Stimulated activated effector memory CD8-positive, alpha-beta T cell treated with anti-CD3 and anti-CD28 coated beads, Interleukin-12 subunit alpha, Interleukin-12 subunit beta, amount 100 ng/mL, for 72 hours (primary cell): ENCODE data around the gene ABHD5.

ENCODE experiments used
- ATAC-seq: fragments of 150-1000 bp; cut with Tn5 transposase; 2 replicates; pipeline ENCODE4 v1.10.0; 2021
- DNase-seq, 2 donors: peaks; one replicate each; pipeline ENCODE4 v3.0.0; 2021 to 2022; ENCODE audit warnings: low spot score in 2 of 2
- H3K27ac Mint-ChIP-seq: one replicate; pipeline ENCODE4 v1.8.0; 2022; ENCODE audit warnings: mild to moderate bottlenecking, mixed read lengths
- H3K36me3 Mint-ChIP-seq: one replicate; pipeline ENCODE4 v1.8.0; 2022; ENCODE audit warnings: mild to moderate bottlenecking, mixed read lengths
- H3K4me1 Mint-ChIP-seq: one replicate; pipeline ENCODE4 v1.8.0; 2022; ENCODE audit warnings: mixed read lengths
- H3K4me3 Mint-ChIP-seq: one replicate; pipeline ENCODE4 v1.8.0; 2022; ENCODE audit warnings: mild to moderate bottlenecking, mixed read lengths
- H3K9me3 Mint-ChIP-seq: one replicate; pipeline ENCODE4 v1.8.0; 2022; ENCODE audit warnings: mixed read lengths

The ABHD5 gene

DNA sequence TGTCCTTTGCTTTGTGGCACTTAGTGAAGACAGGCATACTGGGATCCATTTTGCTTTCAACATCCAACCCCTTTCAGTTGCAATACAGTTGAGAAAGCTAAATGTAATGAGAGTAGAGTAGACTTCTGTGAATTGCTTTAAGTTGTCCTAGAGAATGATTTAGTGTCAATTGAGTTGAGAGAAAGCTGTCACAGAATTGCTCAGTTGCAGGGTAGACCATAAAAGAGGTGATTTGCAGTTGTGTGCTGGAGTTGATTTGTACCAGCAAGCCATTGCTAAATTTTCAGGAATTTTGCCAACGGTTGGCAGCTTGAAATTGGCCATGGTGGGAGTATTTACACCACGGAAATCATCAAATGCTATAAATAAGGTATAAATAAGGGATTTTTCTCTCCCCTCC is 2.2 kb downstream of the ABHD5 start:
- no peaks in the 10 kb centered on the region for H3K9me3 Mint-ChIP-seq
- peaks cover 15% of the 10 kb centered on the region for H3K36me3 Mint-ChIP-seq
- ATAC-seq (no peak), DNase-seq (no peak)
- H3K27ac Mint-ChIP-seq = no peak overlapping the region
- no peak overlapping the region for H3K4me3 Mint-ChIP-seq
- H3K4me1 Mint-ChIP-seq = peaks cover 26% of the 10 kb centered on the region

DNA sequence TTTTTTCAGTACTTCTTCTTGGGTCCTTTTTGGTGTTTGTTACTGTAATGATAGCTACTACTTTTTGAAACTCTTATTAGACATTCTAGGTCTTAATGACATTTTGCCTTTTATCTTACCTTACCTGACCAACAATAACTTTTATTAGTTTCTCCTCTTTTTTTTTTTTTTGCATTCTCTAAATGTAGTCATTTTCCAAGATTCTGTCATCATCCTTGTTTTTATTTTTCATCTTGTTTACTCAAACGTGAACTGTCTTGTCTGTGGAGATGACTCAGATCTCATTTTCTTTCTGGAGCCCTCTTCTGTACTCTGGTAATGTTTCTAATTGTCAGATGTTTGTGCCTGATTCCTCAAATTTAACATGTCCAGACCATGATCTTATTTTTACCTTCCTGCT is 2.9 kb downstream of the ABHD5 start:
- Mint-ChIP-seq H3K36me3 (peaks cover 15% of the 10 kb centered on the region), H3K27ac (peak overlapping the region; percentile 63), H3K4me3 (no peak overlapping the region), H3K9me3 (no peaks in the 10 kb centered on the region), H3K4me1 (peaks cover 26% of the 10 kb centered on the region)
- DNase-seq (no peak), ATAC-seq (no peak)

DNA sequence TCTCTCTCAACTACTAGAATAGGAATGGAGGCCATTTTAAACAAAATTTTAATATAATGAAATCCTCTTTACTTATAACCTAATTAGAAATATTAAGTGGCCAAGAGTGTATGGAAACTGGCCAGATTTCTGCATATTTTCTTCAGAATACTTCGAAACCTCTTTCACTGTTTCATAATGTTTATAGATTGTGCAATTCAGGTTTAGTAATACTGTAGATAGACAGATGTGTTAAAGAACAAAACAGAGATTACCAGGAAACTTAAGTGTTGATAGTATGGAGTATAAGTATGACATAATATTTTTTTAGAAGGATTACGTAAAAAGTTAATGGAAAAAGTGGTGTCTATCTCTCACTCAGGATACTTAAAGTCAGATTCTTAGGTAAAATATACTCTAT is 4.7 kb downstream of the ABHD5 start:
- Mint-ChIP-seq H3K36me3 (peaks cover 12% of the 10 kb centered on the region), H3K27ac (no peak overlapping the region), H3K4me1 (peaks cover 30% of the 10 kb centered on the region), H3K9me3 (no peaks in the 10 kb centered on the region), H3K4me3 (no peak overlapping the region)
- ATAC-seq (no peak), DNase-seq (no peak)

DNA sequence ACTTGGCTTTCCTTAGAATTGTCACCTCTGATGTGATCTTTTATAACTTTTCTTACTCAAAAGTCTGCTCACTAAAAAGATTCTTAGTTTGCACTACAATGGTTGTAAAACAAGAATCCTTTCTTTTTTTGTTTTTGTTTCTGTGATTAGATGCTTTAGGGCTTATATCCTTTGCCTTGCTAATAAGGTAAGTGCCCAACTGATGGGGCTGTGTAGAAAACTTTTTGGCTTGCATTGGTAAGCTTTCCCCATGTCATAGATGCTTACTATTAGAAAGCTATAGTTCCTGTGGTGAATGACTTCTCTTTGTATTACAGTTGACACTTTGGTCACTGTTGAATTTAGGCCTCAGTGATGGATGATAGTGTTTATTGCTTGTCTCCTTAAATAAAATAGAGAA is 5.1 kb downstream of the ABHD5 start:
- Mint-ChIP-seq H3K36me3 (peaks cover 7% of the 10 kb centered on the region), H3K27ac (peak overlapping the region; percentile 21)

DNA sequence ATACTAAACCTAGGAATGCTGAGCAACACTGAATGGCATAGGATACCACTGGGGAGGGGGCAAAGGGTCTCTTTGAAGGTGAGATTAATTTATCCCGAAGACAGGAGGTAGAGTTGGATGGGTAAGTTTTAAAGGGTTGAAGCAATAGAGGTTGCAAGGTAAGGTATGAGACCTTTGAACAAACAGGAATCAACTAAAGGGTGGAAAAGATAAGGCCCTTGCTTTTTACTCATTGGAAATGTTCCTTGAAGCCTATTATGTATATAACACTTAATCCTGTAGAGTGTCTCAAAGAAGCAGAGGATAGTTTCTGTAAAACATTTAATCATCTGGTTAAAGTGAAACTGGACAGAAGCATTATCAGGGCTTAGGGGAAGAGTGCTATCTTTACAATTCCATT is 5.7 kb downstream of the ABHD5 start:
- peaks cover 5% of the 10 kb centered on the region for H3K36me3 Mint-ChIP-seq
- no peak overlapping the region for H3K4me3 Mint-ChIP-seq
- ATAC-seq = no peak
- no peaks in the 10 kb centered on the region for H3K9me3 Mint-ChIP-seq
- peaks cover 29% of the 10 kb centered on the region for H3K4me1 Mint-ChIP-seq
- peak overlapping the region; percentile 21 for H3K27ac Mint-ChIP-seq
- no peak for DNase-seq

More for the DNA sequence above, 5.1 kb downstream of the ABHD5 start:
- ATAC-seq = no peak
- H3K4me3 Mint-ChIP-seq = no peak overlapping the region
- no peaks in the 10 kb centered on the region for H3K9me3 Mint-ChIP-seq
- DNase-seq = no peak
- H3K4me1 Mint-ChIP-seq = peaks cover 30% of the 10 kb centered on the region

DNA sequence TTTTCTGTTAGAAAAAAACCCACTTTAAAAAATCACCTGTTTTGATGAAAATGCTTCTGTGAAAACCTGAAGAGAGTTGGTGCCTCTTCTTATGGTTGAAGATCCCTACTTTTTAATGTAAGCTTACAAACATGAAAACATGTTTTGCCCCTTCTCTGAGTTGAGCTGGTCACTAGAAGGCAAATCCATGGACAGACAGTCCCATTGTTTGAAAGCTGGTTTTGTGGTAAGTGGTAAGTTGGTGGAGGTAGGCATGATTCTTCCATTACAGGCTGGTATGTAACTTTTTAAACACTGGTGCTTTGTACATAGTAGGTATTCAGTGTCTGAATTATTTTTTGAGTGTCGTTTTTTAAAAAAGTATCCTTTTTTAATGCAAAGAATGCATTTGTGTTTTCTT is 6.1 kb downstream of the ABHD5 start:
- H3K27ac Mint-ChIP-seq = no peak overlapping the region
- H3K4me3 Mint-ChIP-seq = no peak overlapping the region
- DNase-seq = no peak
- H3K36me3 Mint-ChIP-seq = peaks cover 5% of the 10 kb centered on the region
- peaks cover 25% of the 10 kb centered on the region for H3K4me1 Mint-ChIP-seq
- H3K9me3 Mint-ChIP-seq = no peaks in the 10 kb centered on the region
- ATAC-seq = no peak

DNA sequence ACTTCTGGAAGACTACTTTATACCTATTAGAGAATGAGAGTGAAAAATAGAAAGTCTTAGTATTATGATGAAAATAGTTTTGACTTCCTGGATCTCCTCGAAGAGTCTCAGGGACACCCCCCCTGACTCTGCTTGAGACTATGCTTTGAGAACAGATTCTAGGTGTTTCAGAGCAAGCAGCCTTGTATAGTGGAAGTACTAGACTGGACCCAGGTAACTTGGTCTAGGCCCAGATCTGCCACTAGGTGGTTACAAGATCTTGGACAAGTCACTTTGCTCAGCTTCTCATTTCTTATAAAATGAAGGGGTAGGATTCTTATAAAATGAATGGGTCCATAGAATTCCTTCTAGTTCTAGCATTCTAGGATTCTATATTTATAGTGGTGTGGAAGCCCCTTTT is 9.1 kb downstream of the ABHD5 start:
- DNase-seq (no peak), ATAC-seq (peak; percentile 49)
- Mint-ChIP-seq H3K4me1 (peaks cover 5% of the 10 kb centered on the region), H3K9me3 (no peaks in the 10 kb centered on the region), H3K4me3 (no peak overlapping the region), H3K27ac (no peak overlapping the region), H3K36me3 (peaks cover 12% of the 10 kb centered on the region)

DNA sequence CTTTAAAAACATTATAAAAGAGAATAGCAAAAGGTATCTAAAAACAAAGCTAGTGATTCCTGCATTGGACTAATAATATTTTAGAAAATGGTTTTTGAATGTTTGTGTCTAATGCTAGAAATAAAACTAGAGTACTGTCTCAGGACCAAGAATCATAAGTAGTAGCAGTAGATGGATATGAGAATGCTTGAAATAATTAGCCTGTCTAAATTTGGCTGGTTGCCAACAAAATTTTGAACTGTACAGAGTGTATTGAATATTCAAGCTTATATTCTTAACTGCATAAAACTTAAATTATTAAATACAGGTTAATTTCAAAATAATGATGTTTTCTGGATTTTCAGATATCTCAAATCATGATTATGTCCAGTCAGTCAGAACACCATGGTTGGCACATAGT is 14.0 kb downstream of the ABHD5 start:
- Mint-ChIP-seq H3K4me1 (peaks cover 8% of the 10 kb centered on the region), H3K36me3 (peaks cover 6% of the 10 kb centered on the region), H3K9me3 (no peaks in the 10 kb centered on the region), H3K27ac (no peak overlapping the region), H3K4me3 (no peak overlapping the region)
- ATAC-seq = no peak
- no peak for DNase-seq

DNA sequence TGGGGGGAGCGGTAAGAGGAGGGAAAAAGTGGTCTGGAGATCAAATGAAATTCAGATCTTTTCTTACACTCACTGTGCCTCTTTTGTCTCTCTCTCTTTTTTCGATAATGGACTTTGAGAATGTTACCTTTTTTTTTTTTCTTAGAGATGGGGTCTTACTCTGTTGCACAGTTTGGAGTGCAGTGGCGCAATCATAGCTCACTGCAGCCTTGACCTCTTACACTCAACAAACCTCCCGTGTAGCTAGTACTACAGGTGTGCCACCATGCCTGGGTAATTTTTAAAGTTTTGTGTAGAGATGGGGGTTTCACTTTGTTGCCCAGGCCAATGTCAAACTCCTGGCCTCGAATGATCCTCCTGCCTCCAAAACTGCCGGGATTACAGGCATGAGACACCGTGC is 15.6 kb downstream of the ABHD5 start:
- peaks cover 6% of the 10 kb centered on the region for H3K36me3 Mint-ChIP-seq
- ATAC-seq = no peak
- no peak overlapping the region for H3K4me3 Mint-ChIP-seq
- H3K27ac Mint-ChIP-seq = no peak overlapping the region
- H3K4me1 Mint-ChIP-seq = peaks cover 8% of the 10 kb centered on the region
- H3K9me3 Mint-ChIP-seq = no peaks in the 10 kb centered on the region
- DNase-seq = no peak

DNA sequence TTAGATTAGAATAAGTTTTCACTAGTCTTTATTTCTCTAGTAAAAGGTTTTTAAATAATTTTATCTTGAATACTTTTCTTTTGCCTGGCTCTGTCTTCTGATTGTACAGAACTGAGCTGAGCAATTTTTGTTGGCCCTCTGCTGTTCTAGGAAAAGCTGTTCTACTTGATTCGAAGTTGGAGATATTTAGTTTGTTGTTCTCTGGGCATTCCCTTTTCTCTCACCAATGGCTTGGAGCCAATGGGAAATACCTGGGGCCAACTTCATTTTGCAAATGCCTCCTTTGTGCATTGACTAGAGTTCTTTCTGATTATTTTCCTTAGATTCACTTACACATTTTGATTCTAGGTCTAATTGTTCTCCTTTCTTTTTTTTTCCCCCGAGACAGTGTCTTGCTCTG is 16.5 kb downstream of the ABHD5 start:
- Mint-ChIP-seq H3K27ac (peak overlapping the region; percentile 58), H3K4me3 (no peak overlapping the region), H3K36me3 (peaks cover 10% of the 10 kb centered on the region), H3K9me3 (no peaks in the 10 kb centered on the region), H3K4me1 (peaks cover 8% of the 10 kb centered on the region)
- DNase-seq = no peak
- no peak for ATAC-seq

DNA sequence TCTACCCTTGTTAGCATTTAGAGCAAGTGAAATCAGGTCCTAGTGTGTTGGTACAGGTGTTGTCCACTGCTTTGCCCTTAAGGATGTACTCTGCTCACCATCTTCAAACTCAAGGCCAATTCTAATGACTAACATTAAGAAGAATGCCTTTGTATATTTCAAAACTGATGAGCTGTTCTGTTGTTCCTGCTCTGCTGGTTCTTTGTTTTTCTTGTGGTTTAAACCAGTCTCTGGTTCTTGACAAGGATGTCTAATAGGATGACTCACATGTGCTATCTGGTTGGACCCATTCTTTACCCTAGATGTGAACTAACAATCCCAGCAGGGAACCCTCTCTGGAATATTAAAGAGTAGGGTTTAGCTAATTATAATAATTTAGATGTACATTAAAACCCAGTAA is 17.3 kb downstream of the ABHD5 start:
- ATAC-seq (peak; percentile 84), DNase-seq (no peak)
- peaks cover 8% of the 10 kb centered on the region for H3K4me1 Mint-ChIP-seq
- no peaks in the 10 kb centered on the region for H3K9me3 Mint-ChIP-seq
- no peak overlapping the region for H3K4me3 Mint-ChIP-seq
- H3K36me3 Mint-ChIP-seq = peaks cover 14% of the 10 kb centered on the region
- H3K27ac Mint-ChIP-seq = peak overlapping the region; percentile 58

DNA sequence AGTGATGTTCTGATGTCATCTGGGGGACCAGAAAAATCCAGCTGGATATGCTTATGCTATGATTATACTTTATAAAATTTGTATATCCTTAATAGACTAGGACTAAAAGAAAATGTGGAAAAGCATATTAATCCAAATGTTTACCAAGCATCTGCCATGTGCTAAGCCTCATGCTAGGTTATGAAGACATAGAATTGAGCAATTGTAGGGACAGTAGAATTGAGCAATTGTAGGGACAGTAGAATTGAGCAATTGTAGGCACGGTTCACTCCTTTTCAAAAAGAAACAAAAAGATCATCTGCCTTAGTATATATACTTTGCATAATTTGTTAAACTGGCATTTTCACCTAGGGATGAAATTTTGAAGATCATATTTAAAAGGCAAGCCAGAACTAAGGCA is 18.3 kb downstream of the ABHD5 start:
- Mint-ChIP-seq H3K4me1 (peaks cover 8% of the 10 kb centered on the region), H3K9me3 (no peaks in the 10 kb centered on the region), H3K4me3 (no peak overlapping the region), H3K27ac (no peak overlapping the region), H3K36me3 (peaks cover 24% of the 10 kb centered on the region)
- DNase-seq (no peak), ATAC-seq (no peak)

DNA sequence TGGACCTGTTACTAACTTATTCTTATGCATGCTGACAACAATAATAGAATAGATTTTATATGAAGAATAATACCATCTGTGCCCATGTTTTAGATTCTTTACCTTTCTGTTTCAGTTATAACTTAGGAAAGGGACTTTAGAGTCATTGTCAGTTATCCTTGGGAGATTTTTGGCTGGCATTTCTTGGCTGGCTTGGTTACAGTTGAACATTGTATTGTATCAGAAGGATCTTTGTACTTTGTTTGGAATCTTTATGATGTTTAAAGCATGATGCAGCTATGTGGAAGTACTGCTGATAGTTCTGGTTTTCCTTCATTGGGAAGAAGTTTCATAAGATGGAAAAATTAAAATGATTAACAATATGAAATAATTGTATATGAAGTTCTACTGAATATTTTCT is 19.9 kb downstream of the ABHD5 start:
- Mint-ChIP-seq H3K9me3 (no peaks in the 10 kb centered on the region), H3K4me3 (no peak overlapping the region), H3K36me3 (peaks cover 34% of the 10 kb centered on the region), H3K27ac (no peak overlapping the region), H3K4me1 (peaks cover 8% of the 10 kb centered on the region)
- DNase-seq = no peak
- ATAC-seq = no peak

DNA sequence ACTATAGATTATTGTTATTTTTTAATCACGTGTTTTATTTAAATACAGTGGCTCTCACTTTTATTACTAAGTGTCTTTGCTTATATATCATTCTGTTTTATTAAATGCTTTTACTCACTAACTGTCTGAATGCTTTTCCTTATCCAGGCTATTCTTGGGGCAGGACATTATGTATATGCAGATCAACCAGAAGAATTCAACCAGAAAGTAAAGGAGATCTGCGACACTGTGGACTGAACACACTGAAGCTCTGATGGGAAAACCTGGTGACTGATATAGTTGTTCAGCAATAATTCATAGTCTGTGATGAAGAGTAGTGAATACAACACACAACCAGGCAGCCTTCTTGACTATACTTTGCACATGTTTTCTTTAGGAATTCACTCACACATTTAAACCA is 27.6 kb downstream of the ABHD5 start:
- H3K4me1 Mint-ChIP-seq = no peaks in the 10 kb centered on the region
- peaks cover 59% of the 10 kb centered on the region for H3K36me3 Mint-ChIP-seq
- no peaks in the 10 kb centered on the region for H3K9me3 Mint-ChIP-seq
- no peak for ATAC-seq
- H3K27ac Mint-ChIP-seq = no peak overlapping the region
- no peak for DNase-seq
- H3K4me3 Mint-ChIP-seq = no peak overlapping the region

DNA sequence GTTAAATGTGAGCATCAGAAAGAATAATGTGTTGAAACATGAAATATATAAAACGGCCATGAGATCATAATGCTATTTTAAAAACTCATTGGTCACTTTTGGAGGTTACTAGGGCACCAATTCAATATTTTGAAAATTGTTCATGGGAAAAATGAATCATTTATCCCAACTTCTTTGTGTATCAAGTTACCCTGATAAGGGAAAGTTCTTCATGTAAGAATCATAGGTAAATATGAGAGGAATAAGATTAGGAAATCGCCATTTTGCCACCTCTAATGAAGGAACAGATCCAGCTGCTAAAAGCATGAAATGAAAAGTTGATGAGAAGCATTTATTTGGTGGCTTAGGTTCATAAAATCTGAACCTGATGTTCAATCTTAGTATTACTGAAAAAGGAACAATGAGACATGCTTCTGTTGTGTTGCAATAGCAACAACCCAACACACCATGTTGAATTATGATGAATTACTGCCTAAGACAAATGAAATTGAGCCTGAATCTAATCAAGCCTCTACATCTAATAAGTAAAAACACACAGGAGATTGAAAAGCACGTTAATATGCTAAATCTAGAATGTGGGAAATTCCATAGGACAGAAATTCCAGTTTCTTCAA is 32.5 kb downstream of the ABHD5 start:
- Mint-ChIP-seq H3K9me3 (no peaks in the 10 kb centered on the region), H3K27ac (no peak overlapping the region), H3K4me1 (no peaks in the 10 kb centered on the region), H3K4me3 (no peak overlapping the region), H3K36me3 (peaks cover 22% of the 10 kb centered on the region)
- DNase-seq (no peak), ATAC-seq (no peak)

DNA sequence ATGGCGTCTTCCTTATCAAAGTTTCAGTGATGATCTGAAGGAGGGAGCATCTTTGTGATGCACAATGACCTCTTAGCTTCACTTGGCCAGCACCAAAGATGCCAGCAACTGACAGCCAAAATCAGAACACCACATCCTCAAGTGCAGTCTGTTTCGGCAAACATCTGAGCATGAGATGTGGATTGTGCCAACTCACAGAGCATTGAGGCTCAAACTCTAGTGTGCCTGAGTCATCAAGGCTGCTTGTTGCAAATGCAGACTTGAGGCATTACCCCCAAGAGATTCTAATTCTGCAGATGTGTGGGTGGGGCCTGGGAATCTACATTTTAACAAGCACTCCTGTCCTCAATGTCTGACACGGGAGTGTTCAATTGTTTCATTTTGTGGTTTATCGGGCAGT is 35.8 kb downstream of the ABHD5 start:
- ATAC-seq = no peak
- no peak for DNase-seq
- H3K9me3 Mint-ChIP-seq = no peaks in the 10 kb centered on the region
- peaks cover 5% of the 10 kb centered on the region for H3K36me3 Mint-ChIP-seq
- no peaks in the 10 kb centered on the region for H3K4me1 Mint-ChIP-seq
- no peak overlapping the region for H3K27ac Mint-ChIP-seq
- H3K4me3 Mint-ChIP-seq = no peak overlapping the region

DNA sequence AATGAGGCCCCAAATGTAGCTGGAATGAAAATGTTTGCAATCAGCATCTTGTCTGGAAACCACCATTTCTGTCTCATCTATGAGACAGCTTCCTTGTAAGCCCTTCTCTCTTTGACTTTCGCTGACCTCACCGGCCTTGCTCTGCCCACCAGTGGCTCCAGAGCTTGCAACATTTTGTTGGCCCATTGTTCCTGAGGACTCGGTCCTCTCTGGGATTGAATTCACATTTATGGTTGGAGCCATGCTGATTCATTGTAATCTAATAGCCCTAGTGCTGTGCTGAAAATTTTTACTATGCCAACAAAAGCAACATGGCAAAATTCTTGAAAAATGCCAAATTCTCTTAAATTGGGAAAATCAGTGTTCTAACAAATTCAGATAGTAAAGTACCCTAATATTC is 37.2 kb downstream of the ABHD5 start:
- H3K4me1 Mint-ChIP-seq = no peaks in the 10 kb centered on the region
- ATAC-seq (no peak), DNase-seq (no peak)
- no peak overlapping the region for H3K27ac Mint-ChIP-seq
- no peaks in the 10 kb centered on the region for H3K9me3 Mint-ChIP-seq
- no peak overlapping the region for H3K4me3 Mint-ChIP-seq
- H3K36me3 Mint-ChIP-seq = peaks cover 5% of the 10 kb centered on the region
